ENCODE measurements around the gene POU5F1.
A peak's percentile ranks its signal among the peaks of the same experiment; 100 is the strongest.

The POU5F1 gene

GRCh38 chr6:31138982-31139381 lies 31.5 kb downstream of the POU5F1 start, which contains the start of gene PSORS1C2:
PSORS1C2 (minus strand) TSS chr6:31139066; CDS start chr6:31139026, 40 bp downstream.
- DNase-seq, result no peak

GRCh38 chr6:31135710-31136109 lies 34.8 kb downstream of the POU5F1 start:
- no peak for DNase-seq

- no peak for DNase-seq
Observed at GRCh38 chr6:31132806-31133205, 37.7 kb downstream of the POU5F1 start.

GRCh38 chr6:31131595-31131994 lies 38.9 kb downstream of the POU5F1 start:
- DNase-seq, result no peak

- DNase-seq, result no peak
Observed at GRCh38 chr6:31130751-31131150, 39.7 kb downstream of the POU5F1 start.

GRCh38 chr6:31129130-31129529 lies 41.4 kb downstream of the POU5F1 start:
- no peak for DNase-seq

- DNase-seq, result peak; percentile 70 to 80
Observed at GRCh38 chr6:31128093-31128676, 42.3 kb downstream of the POU5F1 start.

- DNase-seq, result no peak
Observed at GRCh38 chr6:31126396-31127175, 43.9 kb downstream of the POU5F1 start.

- no peak for DNase-seq
Observed at GRCh38 chr6:31125586-31126363, 44.7 kb downstream of the POU5F1 start.

GRCh38 chr6:31125162-31125561 lies 45.3 kb downstream of the POU5F1 start:
- no peak for DNase-seq

GRCh38 chr6:31122791-31123706 lies 47.4 kb downstream of the POU5F1 start:
- no peak for DNase-seq

GRCh38 chr6:31121131-31121790 lies 49.2 kb downstream of the POU5F1 start:
- no peak for DNase-seq

- DNase-seq, result no peak
Observed at GRCh38 chr6:31120151-31120915, 50.1 kb downstream of the POU5F1 start, which contains the start of gene CDSN. CDSN (minus strand) TSS chr6:31120446; CDS start chr6:31120419, 27 bp downstream.

- DNase-seq, result no peak
Observed at GRCh38 chr6:31118178-31118577, 52.3 kb downstream of the POU5F1 start.

- no peak for DNase-seq
Observed at GRCh38 chr6:31116661-31117385, 53.7 kb downstream of the POU5F1 start.

- no peak for DNase-seq
Observed at GRCh38 chr6:31115941-31116560, 54.4 kb downstream of the POU5F1 start.

GRCh38 chr6:31114970-31115849 lies 55.3 kb downstream of the POU5F1 start:
- DNase-seq, result no peak

- no peak for DNase-seq
Observed at GRCh38 chr6:31114541-31114878, 56.0 kb downstream of the POU5F1 start, which contains the start of gene PSORS1C1. PSORS1C1 (plus strand) TSS chr6:31114800; CDS start chr6:31129633, 14,833 bp downstream.

All from activated CD4-positive, alpha-beta T cell treated with anti-CD3 and anti-CD28 coated beads, Interleukin-2, amount 50 U/mL, for 4 hours (primary cell).